GM10248 (cell line): ENCODE measurements around the gene AQP1.

Experiments used
- CTCF ChIA-PET: fragments of 300-600 bp; sonication (Branson Sonifier 250); formaldehyde crosslinking; extraction: SDS; loops from one replicate; lab custom pipeline; 2021; ENCODE audit warnings: antibody characterized with exemption; lab: Yijun Ruan, JAX
- POLR2A ChIA-PET: fragments of 350-650 bp; sonication (Branson Sonifier 250); formaldehyde crosslinking; extraction: SDS; loops from one replicate; lab custom pipeline; 2020; ENCODE audit warnings: antibody characterized with exemption; lab: Yijun Ruan, JAX
- DNase-seq: peaks from one replicate; pipeline ENCODE4 v3.0.0; 2012; ENCODE audit errors: extremely low spot score
- TF ChIP-seq, protein P1 (sequence below): IDR thresholded peaks from 2 replicates; pipeline ENCODE4 v1.5.1; 2012; ENCODE audit warnings: mild to moderate bottlenecking, low read depth; ENCODE audit errors: extremely low read depth, missing control alignments, control extremely low read depth

The AQP1 gene

DNA sequence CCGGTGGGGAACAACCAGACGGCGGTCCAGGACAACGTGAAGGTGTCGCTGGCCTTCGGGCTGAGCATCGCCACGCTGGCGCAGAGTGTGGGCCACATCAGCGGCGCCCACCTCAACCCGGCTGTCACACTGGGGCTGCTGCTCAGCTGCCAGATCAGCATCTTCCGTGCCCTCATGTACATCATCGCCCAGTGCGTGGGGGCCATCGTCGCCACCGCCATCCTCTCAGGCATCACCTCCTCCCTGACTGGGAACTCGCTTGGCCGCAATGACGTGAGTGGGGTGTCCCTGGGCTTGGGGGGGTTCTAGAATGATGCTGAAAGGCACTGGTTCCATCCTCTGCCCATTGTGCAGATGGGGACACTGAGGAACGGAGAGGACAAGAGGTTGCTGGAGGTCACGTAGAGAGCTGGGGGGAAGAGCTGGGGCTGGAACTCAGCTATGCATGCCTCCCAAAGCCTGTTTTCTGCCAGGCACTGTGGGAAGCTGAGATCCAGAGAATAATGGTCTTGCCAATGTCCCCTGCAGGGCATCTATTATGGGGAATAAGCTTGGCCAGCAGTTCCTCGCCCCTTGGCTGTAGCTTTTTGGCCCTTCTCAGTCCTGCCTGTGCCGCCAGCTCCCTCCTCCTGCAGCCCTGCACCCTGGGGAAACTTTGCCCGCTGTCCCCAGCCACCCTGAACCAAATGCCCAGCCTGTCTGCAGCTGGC, 523 bp downstream of the AQP1 start:
- ChIA-PET CTCF (interaction anchor here (1.0 to 1.6 kb wide), 3 partner anchors 12 to 121 kb away, joined by 3 to 7 read pairs (median 4); no protein-coding TSS in a partner anchor), POLR2A (no interaction called here)
- TF ChIP-seq, protein P1, sequence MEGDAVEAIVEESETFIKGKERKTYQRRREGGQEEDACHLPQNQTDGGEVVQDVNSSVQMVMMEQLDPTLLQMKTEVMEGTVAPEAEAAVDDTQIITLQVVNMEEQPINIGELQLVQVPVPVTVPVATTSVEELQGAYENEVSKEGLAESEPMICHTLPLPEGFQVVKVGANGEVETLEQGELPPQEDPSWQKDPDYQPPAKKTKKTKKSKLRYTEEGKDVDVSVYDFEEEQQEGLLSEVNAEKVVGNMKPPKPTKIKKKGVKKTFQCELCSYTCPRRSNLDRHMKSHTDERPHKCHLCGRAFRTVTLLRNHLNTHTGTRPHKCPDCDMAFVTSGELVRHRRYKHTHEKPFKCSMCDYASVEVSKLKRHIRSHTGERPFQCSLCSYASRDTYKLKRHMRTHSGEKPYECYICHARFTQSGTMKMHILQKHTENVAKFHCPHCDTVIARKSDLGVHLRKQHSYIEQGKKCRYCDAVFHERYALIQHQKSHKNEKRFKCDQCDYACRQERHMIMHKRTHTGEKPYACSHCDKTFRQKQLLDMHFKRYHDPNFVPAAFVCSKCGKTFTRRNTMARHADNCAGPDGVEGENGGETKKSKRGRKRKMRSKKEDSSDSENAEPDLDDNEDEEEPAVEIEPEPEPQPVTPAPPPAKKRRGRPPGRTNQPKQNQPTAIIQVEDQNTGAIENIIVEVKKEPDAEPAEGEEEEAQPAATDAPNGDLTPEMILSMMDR = no peak
- no peak for DNase-seq

DNA sequence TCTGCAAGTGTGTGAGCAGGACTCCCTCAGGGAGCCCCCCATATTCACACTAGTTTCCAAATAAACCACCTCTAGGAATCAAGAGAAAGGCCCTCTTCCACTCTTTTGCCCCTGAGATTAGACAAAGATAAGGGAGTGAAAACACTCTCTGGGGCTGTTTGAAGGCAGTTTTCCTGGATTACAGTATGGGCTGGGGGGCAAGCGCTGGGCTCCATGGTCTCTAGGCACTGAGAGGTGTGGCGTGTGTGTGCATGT, 1.0 kb downstream of the AQP1 start:
- POLR2A ChIA-PET = no interaction called here
- DNase-seq = no peak
- TF ChIP-seq, protein P1 = no peak
- CTCF ChIA-PET = interaction anchor here (1.0 to 1.6 kb wide), 2 partner anchors 12 to 26 kb away, joined by 4 to 7 read pairs; no protein-coding TSS in a partner anchor

DNA sequence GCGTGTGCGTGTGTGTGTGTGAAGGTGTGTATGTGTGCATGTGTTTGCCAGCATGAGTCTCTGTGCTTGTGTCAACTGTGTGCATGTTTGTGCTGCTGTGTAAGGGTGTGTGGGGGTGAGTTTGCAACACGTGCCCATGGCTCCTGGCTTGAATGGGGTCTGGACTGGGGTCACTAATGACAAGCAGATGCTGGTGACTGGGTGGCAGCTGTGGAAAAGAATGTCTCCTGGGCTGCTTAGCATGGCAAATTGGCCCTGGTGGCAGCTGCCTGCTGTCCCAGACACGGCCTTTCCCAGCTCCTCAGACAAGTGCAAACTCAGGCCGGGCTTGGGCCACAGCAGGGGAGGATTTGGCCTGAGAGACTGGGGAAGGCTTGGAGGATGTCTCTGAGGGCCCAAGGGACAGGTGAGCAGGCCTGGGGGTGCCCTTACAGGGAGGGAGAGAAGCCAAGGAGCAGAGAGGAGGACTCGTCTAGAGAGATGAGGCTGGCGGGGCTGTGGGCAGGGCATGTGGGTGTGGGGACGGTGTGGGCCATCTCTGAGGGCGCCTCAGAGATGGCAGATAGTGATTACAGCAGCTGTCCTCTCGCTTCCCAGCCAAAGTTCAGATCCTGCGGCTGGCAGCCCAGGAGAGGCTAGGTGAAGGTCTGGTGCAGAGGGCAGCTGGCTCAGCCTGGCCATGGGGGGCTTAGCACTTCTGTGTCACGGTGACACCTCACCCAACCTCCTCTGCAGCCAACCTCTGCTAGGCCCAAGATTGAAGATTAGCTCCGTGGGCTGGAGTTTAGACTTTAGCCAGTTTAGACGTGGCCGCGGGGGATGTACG, 1.5 kb downstream of the AQP1 start:
- ChIA-PET POLR2A (no interaction called here), CTCF (interaction anchor here (1.0 to 1.4 kb wide), 3 partner anchors 9 to 26 kb away, joined by 3 to 4 read pairs (median 4); no protein-coding TSS in a partner anchor)
- DNase-seq = no peak
- TF ChIP-seq, protein P1 = no peak

DNA sequence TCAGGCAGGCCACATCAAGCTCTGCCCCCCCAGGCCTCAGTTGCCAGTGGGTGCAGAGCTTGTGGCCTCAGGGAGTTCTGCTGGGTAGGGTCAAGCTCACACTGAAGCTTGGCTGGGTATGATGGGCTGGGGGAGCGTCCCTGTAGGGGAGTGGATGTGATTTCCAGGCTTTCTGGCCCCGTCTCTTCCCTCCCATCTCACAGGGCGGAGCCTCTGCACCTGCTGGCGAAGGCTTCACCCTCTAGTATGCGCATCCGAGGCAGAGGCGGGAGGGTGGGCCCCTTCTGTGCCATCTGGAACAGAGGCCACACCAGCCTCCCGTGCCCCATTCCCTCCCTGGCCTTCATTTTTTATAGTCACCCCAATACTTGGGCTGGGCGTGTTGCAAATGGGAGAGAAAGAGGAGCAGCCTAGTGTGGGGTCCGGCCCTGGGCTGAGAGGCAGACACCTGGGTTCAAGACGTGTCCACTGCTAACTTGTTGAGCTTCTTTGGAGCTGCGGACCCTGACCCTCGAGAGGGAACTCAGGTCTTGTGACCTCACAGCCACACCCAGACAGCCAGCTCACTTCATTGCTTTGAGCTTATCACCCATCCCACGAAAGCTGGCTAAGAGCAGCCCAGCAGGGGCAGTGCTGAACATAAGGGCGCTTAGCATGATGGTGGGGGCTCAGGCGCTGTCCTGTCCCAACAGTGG, 2.3 kb downstream of the AQP1 start:
- CTCF ChIA-PET = interaction anchor here (1.1 to 1.4 kb wide), 2 partner anchors 8 to 25 kb away, joined by 3 to 4 read pairs; no protein-coding TSS in a partner anchor
- TF ChIP-seq, protein P1 = no peak
- DNase-seq = no peak
- POLR2A ChIA-PET = no interaction called here

DNA sequence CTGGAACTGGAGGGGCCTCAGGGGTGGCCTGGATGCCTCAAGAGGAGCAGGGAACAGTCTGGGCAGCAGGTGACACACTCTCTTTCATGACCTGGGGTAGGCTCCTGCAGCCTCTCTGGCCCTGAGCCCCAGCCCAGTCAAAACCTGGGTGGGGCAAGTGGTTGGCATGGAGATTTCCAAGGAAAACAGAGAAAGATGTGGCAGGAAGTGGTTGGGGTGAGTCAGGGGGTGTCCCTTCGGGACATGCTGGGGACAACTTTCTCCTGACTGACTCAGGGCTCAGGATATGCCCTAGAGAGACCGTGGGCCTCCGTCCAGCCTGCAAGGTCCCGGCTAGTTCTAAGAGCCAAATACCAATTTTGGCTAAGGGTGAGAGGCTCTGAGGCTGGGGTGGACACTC, 2.9 kb downstream of the AQP1 start:
- ChIA-PET POLR2A (no interaction called here), CTCF (no interaction called here)
- no peak for DNase-seq
- TF ChIP-seq, protein P1 = no peak

DNA sequence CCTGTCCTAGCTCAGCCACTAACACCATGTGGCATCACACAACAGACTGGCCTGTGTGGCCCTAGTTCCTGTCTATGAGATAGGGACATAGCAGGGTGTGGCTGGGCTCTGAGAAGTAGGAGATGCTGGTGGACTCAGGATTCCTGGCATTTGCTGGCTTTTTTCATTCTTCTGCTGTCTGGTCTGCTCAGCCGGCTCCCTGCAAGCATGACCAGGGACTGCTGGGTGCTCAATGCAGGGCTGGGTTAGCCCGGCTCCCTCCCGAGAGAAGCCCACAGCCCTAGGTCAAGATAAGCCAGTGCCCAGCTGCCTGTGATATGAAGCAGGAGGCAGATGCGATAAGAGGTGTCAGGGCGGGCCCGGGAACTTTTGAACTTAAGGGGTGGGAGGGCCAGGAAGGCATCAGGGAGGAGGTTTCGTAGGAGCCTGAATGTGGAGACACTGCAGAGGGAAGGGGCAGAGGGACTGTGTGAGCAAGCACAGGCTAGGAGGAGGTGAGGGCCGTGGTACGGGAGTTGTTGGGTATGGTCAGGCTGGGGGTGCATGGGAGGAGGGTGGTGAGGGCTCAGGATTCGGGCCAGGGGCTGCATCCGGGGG, 3.5 kb downstream of the AQP1 start:
- ChIA-PET POLR2A (no interaction called here), CTCF (no interaction called here)
- TF ChIP-seq, protein P1 = no peak
- no peak for DNase-seq
